Measurements from ENCODE around the gene RFLNA.
"Not testable (repeated sequence)": the region's sequence is repeated elsewhere in the genome, so short reads cannot be mapped to it uniquely, and the experiment has no call there.

The RFLNA gene

DNA sequence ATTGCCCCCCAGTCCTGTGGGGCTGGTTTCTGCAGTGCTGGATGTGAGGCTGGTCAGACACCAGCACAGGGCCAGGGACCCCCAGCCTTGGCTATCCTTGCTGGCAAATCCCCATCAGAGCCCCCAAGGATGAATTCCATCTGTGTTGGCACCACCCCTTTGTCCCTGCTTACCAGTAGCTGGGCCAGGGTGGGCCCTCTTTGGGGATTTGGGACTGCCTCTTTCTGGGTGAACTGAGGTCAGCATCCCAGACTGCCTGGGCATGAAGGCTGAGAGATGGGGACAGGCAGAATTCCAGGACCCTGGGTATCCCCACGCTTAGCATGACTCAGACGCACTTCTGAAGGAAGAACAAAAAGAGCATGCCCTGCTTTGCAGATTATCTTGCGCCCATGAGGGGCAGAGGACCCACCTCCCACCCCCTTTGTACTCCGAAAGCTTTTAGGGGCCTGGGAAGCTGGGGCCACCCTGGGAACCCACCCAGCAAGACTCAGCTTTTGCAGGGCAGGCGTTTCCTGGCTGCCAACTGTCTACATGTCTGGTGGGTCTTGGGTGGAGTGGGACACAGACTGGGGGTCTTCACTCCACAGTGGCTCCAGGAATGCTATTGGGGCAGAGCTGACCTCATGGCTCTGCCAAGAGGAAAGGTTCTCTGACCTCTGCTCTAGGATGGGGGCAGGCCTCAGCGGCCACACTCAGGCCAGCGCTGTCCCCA, 26.8 kb downstream of the RFLNA start:
- DNase-seq, result no peak

DNA sequence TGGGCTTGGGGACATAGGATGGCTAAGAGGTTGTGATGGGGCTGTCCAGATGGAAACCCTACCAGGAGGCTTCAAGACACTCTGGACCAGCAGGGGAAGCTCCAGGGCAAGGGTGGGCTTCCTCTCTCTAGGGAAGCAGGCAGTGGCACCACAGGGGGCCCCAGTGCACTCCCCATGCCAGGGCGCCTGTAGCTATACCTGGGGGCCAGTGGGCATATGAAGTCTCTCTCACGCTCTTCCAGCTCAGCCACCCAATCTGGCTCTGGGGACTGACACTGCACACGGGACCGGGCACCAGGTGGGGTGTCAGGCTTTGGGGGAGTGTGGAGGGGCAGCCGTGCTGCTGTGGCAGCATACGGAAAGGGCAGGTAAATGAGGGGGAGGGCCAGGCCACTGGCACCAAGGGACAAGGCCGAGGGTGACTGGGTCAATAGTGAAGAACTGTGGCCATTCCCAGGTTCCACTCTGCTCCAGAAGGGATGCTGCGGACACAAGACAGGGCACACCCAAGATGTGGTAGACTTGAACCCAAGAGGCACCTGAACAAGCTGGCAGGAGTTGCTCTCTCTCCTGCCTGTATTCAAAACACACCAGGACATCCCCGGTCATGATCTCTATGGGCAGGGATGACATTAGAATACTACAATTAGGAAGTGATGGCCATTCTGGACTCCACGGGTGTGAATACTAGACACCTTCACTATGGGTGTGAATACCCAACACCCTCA, 27.5 kb downstream of the RFLNA start:
- no peak for DNase-seq

DNA sequence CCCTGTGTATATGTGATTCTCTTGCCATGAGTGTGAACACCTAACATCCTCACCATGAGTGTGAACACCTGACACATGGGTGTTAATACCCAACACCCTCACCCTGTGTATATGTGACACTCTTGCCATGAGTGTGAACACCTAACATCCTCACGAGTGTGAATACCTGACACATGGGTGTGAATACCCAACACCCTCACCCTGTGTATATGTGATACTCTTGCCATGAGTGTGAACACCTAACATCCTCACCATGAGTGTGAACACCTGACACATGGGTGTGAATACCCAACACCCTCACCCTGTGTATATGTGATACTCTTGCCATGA, 28.1 kb downstream of the RFLNA start:
- DNase-seq, result not testable (repeated sequence)

DNA sequence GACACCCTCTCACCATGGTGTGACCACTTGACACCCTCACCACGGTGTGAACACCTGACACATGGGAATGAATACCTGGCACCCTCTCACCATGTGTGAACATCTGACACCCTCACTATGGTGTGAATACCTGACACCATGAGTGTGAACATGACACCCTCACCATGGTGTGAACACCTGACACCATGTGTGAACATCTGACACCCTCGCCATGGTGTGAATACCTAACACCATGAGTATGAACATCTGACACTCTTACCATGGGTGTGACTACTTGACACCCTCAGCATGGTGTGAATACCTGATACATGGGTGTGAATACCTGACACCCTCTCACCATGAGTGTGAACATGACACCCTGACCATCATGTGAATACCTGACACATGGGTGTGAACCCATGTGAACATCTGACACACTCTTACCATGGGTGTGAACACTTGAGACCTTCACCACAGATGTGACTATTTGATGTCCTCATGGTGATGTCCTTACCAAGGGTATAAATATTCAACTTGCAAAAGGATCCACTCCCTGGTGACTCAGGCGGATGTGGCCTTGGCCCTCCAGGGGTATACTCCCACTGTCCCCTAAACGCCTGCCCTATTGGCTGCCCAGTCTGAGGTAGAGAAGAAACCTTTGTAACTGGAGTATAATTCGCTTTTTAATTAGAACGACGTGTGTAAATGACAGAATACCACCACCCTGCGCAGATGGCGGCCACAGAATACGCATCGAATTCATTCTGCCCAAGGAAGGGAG, 29.1 kb downstream of the RFLNA start:
- no peak for DNase-seq

DNA sequence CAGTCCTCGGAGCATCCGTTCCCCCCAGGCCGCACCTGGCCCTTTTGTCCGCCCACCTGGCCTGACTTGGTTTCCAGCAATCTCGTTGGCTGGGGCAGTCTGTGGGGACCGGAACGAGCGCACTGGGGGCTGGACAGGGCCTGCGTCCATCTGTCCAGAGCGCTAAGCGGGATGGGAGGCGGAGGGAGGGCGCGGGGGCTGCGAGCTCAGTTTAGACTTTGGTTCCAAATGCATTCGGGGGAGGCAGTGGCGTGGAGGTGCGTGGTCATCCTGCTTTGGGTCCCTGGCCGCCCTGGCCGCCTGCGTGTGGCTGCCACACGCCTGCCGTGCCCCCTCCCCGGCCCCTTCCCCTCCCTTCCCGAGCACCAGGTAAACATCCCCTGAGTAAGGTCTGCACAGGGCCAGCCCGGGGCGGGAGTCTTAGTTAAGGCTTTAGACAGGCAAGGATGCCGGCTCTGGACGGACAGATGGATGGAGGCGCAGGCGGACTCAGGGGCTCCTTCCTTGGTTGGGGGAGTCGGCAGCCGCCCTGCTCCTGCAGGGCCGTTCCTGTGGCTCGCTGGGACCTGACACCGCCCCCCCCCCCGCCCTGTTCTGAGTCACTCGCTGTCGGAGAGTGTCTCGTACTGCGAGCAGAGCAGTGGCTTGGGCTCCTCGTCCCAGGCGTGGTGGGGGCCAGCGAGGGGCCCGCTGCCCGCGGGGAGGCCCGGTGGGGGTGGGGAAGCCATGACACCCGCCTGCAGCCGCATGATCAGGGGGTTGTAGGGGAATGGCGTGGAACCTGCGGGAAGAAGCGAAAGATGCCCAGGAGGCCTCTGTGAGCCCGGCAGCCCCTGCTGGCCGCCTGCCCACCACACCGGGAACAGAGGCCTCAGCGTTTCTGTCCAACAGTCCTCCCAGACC, 30.2 kb downstream of the RFLNA start:
- no peak for DNase-seq

DNA sequence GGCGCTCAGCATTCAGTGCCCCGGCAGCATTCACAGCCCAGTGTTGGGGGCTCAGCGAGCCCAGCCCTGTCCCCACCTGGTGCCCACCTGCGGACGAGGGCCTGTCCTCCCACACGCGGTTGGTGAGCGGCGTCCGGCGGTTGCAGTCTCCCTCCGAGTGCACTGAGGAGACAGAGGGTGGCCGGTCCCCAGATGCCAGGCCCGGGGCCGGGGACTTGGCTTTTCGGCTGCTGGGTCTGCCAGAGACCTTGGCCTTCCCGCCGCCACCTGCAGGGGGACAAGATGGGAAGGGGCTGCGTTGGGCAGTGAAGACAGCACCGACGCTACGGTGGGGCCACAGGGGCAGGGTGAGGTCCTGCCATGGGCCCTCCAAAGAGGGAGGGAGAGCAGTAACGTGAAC, 31.2 kb downstream of the RFLNA start:
- no peak for DNase-seq

DNA sequence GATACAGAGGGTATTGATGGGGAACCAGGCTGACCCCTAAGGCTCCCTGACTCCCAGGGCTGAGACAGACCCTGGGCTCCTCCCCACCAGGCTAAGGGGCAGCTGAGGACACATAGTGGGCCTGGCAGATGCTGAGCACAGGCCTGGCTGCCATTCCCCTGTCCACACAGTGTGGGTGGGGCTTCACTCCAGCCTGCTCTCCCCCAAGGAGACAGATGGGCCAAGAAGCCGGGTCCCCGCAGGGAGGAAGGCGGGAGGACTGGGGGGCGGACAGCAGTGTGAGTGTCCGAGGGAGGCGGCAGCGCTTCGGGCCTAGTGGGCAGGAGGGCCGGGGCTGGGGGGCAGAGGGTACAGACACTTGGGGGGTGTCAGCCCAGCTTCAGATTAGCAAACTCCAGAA, 32.0 kb downstream of the RFLNA start:
- no peak for DNase-seq

DNA sequence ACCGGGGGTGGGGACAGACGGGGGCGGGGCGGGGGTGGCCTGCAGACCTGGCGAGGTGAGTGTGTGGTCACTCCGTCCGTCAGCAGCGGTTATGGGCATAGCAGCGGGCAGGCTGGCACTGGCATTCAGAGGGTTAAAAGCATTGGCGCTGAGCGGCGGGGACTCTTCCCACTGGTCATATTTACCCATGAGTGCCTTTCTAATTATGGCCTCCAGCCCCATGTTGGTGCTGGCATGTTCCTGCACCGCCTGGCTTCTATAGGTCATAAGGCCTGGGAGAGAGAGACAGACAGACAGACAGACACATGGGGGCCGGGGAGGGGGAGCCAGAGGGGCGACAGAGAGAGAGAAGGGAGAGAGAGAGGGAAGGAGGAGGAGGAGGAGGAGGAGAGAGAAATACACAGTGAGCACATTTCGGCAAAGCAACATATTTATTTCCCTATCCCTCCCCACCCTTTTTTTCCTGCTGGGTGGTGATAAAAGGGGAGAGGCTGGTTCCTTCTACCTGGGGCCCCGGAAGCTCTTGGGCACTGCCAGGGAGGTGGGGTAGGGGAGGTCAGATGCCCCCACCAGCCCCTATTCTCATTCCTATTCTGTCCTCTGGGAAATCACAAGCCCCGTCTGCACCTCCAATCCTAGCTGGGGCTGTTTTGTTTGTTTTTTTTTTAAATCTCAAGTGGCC, 32.6 kb downstream of the RFLNA start:
- no peak for DNase-seq

DNA sequence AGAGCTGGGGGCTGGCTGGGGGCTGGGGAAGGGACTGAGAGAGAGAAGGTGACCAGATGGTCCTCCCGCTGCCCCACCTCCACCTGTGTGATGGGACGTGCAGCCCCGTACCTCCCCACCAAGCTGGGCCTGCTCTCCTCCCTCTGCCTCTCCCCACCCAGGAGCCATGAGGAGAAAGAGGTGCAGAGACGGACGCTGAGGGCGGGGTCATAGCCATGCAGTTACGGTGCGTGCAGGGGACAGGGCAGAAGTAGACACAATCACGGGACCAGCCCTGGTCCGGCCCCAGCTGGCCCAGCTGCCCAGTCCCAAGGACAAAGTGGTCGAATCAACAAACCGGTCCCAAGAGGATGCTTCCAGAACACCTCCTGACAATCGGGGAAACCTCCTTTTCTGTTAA, 33.2 kb downstream of the RFLNA start:
- DNase-seq, result no peak

DNA sequence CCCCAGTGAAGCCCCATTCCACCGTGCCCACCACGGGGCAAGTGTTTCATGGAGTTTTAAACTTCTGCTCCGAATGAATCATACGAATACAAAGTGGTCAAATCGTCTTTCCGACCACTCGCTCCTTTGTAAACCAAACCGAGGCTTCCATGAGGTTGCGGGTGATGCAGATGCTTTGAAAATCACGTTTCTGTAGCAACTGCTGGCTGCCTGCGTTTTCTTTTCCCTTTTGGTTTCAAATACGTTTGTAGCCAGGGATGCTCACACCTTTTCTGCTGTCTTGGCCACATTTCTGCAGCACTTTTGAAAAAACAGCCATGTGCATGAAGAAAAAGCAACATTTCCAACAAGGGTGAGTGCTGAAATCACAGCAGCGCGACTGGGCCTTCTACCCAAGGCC, 33.7 kb downstream of the RFLNA start:
- DNase-seq, result no peak

DNA sequence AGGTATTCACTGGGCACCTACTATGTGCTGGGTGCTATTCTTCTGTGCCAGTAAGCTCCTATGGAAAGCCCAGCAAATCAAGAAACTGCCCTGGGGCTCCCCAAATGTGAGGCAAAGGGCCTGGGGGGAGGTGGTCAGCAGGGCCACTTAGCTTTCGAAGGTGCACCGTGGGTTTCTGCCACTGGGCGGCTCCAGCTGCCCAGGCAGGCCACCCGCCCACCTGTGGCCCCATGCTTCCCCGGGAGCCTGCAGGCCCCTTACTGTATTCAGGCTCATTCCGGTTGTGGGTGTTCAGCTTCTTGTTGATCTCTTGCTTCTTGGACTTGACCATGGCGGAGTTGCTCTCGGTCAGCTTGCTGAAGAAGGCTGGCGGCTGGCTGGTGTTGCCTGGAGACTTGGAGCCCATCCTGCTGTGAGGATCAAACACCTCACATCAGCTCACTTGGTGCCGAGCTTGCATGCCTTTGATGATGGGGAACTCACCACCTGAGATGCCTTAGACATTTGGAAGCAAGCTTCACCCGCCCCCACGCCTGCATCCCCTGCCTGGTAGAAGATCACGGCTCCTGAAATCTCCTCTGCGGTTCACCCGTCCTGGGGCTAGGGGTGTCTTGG, 37.3 kb downstream of the RFLNA start:
- no peak for DNase-seq

DNA sequence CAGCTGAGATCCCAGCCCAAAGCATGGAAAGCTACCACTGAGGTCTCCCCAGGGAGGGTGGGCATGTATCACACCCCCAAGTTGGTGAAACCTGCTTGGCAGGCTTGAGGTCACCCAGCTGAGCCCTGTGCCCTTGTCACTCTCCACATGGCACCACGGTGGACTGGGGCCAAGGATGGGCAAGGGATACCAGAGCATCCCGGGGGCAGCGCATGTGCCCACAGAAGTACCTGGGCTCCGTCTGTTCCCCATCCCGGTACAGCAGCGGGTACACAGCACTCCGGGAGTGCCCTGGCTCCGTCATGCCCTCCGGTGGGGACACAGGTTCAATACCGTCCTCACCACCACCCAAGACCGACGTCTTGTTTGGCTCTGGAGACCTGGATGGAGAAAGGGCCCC, 38.0 kb downstream of the RFLNA start:
- no peak for DNase-seq

DNA sequence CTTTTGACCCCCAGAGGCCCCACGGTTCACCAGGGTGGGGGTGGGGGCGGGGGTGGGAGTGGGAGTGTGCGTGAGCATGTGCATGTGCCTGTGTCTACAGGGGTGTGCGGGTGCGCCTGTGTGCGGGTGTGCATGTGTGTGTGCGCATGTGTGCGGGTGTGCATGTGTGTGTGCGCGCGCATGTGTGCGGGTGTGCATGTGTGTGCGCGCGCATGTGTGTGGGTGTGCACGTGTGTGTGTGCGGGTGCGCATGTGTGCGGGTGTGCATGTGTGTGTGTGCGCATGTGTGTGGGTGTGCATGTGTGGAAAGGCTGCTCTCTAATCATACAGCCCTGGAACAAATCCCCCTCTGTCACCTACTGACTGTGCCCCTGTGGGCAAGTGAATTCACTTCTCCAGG, 38.8 kb downstream of the RFLNA start:
- DNase-seq, result no peak

DNA sequence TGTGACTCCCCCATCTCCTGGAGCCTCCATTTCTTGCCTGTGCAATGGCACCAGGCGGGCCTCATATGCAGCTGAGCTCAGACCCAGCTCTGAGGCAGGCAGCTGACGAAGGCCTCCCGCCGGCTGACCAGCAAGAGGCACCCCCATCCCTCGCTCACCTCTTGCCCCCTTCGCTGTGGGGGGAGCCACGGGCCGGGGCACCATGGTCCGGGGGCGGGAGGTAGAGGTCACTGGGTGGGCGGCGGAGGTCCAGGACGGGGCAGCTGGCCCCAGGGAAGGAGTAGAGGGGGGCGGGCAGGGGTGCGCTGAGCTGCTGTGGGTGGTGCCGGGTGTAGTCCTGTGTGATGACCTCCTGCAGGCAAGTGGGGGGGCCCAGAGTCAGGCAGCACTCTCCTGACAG, 39.4 kb downstream of the RFLNA start:
- no peak for DNase-seq

DNA sequence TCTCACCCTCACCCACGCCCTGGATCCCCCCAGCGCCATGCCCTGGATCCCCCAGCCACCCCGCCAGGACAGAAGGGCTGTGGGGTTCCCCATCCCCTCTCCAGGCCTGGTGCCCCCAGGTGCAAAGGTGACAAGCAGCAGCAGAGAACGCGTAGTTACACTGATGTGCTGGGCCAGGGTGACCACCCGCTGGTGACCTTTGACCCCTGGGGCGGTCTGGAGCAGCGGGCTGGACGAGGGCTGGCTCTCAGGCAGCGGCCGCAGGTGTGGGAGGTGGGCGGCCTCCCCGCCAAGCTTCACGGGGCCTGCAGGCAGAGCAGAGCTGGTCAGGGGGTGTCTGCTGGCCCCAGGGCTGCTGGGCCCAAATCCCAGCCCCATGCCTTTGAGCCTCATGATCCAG, 40.1 kb downstream of the RFLNA start:
- no peak for DNase-seq

DNA sequence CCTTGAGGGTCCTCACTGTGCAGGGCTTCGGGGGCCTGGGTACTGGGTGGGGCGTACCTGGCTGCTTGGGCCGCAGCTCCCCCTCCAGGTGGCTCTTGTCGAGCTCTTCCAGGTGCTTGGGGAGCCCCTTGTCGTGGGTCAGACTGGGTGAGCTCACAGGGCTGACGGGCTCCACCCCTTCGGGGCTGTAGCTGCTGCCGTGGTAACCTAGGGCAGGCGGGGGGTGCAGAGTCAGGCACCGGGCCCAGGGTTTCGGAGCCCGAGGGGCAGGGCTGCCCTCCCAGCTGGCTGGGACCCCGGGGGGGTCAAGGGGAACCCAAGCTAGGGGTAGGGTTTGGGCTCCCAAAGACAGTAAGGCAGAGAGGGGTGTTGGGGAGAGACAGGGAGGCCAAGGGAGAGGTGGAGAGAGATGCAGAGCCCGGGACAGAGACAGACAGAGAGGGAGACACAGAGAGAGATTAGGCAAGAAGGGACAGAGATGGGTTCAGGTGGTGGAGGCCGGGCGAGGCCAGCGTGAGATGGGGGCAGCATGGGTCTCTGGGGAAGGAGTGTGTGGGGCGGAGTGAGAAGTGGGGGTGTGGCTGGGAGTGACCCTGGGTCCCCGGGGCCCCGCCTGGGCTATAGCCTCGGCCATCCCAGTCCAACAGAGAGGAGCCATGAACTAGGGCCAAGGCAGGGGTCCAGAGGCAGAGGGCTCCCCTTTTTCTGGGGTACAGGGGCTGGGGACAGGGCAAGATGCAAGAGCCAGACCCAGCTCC, 40.7 kb downstream of the RFLNA start:
- DNase-seq, result no peak

DNA sequence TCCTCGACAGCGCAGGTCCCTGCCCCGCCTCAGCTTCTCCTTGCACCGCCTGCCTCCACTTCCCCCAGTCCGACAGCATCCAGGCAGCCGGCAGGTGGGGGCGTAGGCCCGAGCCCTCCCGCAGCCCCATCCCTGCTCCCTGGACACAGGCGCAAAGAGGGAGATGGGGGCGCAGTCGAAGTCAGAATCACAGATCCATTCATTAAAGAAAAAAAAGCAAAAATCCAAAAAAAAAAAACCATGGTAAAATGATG, 41.2 kb downstream of the RFLNA start:
- no peak for DNase-seq

DNA sequence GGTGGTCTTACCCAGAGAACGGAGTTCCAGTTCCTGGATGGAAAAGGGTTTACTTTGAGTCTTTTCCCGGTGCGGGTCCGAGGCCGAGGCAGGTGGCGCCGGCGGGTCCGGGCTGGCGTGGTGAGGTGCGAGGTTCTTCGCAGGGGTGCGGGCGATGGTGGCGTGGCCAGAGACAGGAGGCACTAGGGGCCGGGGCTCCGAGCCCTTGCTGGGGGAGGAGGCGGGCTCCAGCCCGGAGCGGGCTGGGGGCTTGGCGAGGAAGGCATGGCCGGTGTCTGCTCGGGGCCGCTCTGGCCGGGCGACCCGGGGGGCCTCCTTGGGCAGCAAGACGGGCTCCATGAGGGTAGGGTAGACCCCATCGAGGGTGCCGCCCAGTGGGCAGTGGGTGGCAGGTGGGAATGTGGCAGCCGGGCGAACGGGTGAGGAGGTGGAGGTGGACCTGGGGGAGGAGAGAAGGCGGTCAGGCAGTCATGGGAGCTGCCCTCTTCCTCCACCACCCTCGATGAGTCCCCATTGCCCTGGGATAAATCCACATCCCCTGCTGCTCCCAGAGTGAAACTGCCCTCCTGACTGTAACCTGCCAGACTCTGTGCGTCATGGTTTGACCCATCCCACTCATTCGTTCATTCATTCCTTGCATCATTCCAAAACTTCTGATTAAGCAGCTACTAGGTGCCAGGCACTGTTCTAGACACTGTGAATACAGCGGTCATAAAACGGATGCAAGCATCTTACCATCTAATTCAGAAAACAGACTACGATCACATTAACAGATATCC, 42.0 kb downstream of the RFLNA start:
- DNase-seq, result no peak

DNA sequence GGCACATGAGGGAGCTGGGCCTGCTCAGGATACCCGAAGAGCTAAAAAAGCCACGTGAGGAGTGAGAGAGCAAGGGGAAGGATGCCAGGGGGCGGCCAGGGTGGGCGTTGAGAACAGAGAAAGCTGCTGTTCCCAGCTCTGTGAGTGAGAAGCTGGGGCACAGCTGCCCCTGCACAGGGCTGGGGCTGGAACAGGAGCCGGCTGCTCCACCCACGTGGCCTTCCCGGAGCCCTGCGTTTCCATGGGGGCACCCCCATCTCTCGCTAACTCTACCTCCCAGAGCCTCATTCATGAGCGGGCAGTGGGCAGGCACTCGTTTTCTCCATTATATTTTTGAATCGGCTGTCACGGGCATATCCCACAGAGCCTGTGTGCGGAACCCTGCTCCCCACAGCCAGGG, 42.7 kb downstream of the RFLNA start:
- no peak for DNase-seq

DNA sequence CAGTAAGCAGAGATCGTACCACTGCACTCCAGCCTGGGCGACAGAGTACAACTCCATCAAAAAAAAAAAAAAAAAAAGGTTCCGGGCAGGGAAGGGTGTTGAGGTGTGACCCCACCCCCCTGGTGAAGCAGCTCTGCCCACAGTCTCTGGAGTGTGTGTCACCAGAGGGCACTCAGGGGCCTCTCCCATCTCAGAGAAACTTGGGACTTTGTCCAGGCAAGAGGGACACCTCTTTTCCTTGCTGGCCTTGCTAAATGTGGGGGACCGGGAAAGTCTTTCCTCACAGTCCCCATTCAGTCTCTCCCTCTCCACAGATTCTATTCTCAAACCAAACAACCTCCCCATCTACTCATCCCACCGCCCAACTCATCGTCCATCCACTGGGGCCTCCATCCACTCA, 43.6 kb downstream of the RFLNA start:
- no peak for DNase-seq

Data from activated CD8-positive, alpha-beta memory T cell treated with anti-CD3 and anti-CD28 coated beads, Interleukin-2, amount 50 U/mL, for 4 hours (primary cell).